Measurements from ENCODE around the gene SPPL2A. TPM values are rescaled to one million over a fixed set of nuclear protein-coding genes. Genes with fewer than 3 reads are reported as not detected.

SPPL2A gene
- total RNA-seq, 1 experiment from 2014 or later = 38.6 TPM

DNA sequence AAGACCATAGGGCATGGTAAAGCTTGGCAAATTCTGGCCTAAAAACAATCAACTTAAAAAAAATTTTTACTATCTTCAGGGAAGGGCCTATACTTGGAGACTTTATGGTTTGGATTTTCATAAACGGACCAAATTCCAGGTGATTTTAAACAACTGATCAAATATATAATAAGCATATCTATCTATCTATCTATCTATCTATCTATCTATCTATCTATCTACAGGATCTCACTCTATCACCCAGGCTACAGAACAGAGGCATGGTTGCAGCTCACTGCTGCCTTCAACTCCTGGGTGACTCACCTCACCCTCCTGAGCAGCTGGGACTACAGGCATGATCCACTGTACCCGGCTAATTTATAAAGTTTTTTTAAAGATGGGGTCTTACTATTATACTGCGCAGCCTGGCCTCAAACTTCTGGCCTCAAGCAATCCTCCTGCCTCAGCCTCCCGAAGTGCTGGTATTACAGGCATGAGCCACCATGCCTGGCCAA lies 6.7 kb downstream of the SPPL2A start:
- no peaks in the 10 kb centered on the region for H3K27me3 Mint-ChIP-seq (ENCODE audit: low read depth)
- no peak overlapping the region for H3K4me3 Mint-ChIP-seq
- peaks cover 6% of the 10 kb centered on the region for H3K4me1 Mint-ChIP-seq
- ATAC-seq (no peak), DNase-seq (ENCODE audit: low spot score) (no peak)
- H3K36me3 Mint-ChIP-seq = no peaks in the 10 kb centered on the region
- H3K9me3 Mint-ChIP-seq = peaks cover 3% of the 10 kb centered on the region; the same call in 1 of the 2 replicates
- no peak overlapping the region for H3K27ac Mint-ChIP-seq
- TF ChIP-seq, protein P1, sequence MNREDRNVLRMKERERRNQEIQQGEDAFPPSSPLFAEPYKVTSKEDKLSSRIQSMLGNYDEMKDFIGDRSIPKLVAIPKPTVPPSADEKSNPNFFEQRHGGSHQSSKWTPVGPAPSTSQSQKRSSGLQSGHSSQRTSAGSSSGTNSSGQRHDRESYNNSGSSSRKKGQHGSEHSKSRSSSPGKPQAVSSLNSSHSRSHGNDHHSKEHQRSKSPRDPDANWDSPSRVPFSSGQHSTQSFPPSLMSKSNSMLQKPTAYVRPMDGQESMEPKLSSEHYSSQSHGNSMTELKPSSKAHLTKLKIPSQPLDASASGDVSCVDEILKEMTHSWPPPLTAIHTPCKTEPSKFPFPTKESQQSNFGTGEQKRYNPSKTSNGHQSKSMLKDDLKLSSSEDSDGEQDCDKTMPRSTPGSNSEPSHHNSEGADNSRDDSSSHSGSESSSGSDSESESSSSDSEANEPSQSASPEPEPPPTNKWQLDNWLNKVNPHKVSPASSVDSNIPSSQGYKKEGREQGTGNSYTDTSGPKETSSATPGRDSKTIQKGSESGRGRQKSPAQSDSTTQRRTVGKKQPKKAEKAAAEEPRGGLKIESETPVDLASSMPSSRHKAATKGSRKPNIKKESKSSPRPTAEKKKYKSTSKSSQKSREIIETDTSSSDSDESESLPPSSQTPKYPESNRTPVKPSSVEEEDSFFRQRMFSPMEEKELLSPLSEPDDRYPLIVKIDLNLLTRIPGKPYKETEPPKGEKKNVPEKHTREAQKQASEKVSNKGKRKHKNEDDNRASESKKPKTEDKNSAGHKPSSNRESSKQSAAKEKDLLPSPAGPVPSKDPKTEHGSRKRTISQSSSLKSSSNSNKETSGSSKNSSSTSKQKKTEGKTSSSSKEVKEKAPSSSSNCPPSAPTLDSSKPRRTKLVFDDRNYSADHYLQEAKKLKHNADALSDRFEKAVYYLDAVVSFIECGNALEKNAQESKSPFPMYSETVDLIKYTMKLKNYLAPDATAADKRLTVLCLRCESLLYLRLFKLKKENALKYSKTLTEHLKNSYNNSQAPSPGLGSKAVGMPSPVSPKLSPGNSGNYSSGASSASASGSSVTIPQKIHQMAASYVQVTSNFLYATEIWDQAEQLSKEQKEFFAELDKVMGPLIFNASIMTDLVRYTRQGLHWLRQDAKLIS (CRISPR knock-in tag; IDR thresholded peaks at IDR 0.05; ENCODE audit: borderline replicate concordance) = no peak
- ChIA-PET CTCF (no interaction called here), POLR2A (no interaction called here)

DNA sequence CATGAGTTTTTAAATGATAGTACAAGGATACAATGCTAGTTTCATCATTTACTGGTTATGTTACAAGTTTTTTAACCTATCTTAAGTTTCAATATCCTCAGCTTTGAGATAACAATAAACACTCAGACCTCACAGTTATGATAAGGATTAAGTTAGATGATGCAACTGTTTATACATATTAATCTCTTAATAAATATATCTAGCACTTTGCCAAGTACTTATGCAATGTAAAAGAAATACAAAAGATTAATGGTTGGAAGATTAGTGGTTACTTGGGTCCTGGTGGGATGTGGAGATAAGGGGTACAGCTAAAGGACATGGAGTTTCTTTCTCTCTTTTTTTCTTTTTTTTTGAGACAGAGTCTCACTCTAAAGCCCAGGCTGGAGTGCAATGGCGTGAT lies 12.0 kb downstream of the SPPL2A start:
- H3K4me3 Mint-ChIP-seq = no peak overlapping the region
- ATAC-seq = no peak
- ChIA-PET POLR2A (no interaction called here), CTCF (no interaction called here)
- H3K27ac Mint-ChIP-seq = no peak overlapping the region
- no peaks in the 10 kb centered on the region for H3K4me1 Mint-ChIP-seq
- peaks cover 3% of the 10 kb centered on the region; the same call in 1 of the 2 replicates for H3K9me3 Mint-ChIP-seq
- TF ChIP-seq ZNF671 (CRISPR knock-in tag; IDR thresholded peaks at IDR 0.05) = no peak
- TF ChIP-seq, protein P2, sequence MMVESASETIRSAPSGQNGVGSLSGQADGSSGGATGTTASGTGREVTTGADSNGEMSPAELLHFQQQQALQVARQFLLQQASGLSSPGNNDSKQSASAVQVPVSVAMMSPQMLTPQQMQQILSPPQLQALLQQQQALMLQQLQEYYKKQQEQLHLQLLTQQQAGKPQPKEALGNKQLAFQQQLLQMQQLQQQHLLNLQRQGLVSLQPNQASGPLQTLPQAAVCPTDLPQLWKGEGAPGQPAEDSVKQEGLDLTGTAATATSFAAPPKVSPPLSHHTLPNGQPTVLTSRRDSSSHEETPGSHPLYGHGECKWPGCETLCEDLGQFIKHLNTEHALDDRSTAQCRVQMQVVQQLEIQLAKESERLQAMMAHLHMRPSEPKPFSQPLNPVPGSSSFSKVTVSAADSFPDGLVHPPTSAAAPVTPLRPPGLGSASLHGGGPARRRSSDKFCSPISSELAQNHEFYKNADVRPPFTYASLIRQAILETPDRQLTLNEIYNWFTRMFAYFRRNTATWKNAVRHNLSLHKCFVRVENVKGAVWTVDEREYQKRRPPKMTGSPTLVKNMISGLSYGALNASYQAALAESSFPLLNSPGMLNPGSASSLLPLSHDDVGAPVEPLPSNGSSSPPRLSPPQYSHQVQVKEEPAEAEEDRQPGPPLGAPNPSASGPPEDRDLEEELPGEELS (CRISPR knock-in tag; IDR thresholded peaks at IDR 0.05) = no peak
- TF ChIP-seq ZBTB21 (CRISPR knock-in tag; IDR thresholded peaks at IDR 0.05; ENCODE audit: borderline replicate concordance) = no peak
- no peak for TF ChIP-seq OVOL2 (CRISPR knock-in tag; IDR thresholded peaks at IDR 0.05; ENCODE audit: borderline replicate concordance)
- TF ChIP-seq TP53 (CRISPR knock-in tag; IDR thresholded peaks at IDR 0.05) = no peak
- TF ChIP-seq, protein P3, sequence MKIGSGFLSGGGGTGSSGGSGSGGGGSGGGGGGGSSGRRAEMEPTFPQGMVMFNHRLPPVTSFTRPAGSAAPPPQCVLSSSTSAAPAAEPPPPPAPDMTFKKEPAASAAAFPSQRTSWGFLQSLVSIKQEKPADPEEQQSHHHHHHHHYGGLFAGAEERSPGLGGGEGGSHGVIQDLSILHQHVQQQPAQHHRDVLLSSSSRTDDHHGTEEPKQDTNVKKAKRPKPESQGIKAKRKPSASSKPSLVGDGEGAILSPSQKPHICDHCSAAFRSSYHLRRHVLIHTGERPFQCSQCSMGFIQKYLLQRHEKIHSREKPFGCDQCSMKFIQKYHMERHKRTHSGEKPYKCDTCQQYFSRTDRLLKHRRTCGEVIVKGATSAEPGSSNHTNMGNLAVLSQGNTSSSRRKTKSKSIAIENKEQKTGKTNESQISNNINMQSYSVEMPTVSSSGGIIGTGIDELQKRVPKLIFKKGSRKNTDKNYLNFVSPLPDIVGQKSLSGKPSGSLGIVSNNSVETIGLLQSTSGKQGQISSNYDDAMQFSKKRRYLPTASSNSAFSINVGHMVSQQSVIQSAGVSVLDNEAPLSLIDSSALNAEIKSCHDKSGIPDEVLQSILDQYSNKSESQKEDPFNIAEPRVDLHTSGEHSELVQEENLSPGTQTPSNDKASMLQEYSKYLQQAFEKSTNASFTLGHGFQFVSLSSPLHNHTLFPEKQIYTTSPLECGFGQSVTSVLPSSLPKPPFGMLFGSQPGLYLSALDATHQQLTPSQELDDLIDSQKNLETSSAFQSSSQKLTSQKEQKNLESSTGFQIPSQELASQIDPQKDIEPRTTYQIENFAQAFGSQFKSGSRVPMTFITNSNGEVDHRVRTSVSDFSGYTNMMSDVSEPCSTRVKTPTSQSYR (CRISPR knock-in tag; IDR thresholded peaks at IDR 0.05) = no peak
- TF ChIP-seq, protein P4, sequence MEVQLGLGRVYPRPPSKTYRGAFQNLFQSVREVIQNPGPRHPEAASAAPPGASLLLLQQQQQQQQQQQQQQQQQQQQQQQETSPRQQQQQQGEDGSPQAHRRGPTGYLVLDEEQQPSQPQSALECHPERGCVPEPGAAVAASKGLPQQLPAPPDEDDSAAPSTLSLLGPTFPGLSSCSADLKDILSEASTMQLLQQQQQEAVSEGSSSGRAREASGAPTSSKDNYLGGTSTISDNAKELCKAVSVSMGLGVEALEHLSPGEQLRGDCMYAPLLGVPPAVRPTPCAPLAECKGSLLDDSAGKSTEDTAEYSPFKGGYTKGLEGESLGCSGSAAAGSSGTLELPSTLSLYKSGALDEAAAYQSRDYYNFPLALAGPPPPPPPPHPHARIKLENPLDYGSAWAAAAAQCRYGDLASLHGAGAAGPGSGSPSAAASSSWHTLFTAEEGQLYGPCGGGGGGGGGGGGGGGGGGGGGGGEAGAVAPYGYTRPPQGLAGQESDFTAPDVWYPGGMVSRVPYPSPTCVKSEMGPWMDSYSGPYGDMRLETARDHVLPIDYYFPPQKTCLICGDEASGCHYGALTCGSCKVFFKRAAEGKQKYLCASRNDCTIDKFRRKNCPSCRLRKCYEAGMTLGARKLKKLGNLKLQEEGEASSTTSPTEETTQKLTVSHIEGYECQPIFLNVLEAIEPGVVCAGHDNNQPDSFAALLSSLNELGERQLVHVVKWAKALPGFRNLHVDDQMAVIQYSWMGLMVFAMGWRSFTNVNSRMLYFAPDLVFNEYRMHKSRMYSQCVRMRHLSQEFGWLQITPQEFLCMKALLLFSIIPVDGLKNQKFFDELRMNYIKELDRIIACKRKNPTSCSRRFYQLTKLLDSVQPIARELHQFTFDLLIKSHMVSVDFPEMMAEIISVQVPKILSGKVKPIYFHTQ (CRISPR knock-in tag; IDR thresholded peaks at IDR 0.05) = no peak
- TF ChIP-seq, protein P5, sequence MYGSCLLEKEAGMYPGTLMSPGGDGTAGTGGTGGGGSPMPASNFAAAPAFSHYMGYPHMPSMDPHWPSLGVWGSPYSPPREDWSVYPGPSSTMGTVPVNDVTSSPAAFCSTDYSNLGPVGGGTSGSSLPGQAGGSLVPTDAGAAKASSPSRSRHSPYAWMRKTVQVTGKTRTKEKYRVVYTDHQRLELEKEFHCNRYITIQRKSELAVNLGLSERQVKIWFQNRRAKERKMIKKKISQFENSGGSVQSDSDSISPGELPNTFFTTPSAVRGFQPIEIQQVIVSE (CRISPR knock-in tag; IDR thresholded peaks at IDR 0.05; ENCODE audit: borderline replicate concordance) = no peak
- TF ChIP-seq ZNF219 (CRISPR knock-in tag; IDR thresholded peaks at IDR 0.05; ENCODE audit: borderline replicate concordance) = no peak
- no peaks in the 10 kb centered on the region for H3K36me3 Mint-ChIP-seq
- H3K27me3 Mint-ChIP-seq (ENCODE audit: low read depth) = no peaks in the 10 kb centered on the region
- DNase-seq (ENCODE audit: low spot score) = no peak

Data from WTC11 (cell line).